Thyroid gland (tissue), 4 donors: Measurements from ENCODE around the gene VPS35L.

Experiments used
- POLR2A ChIP-seq, 2 donors: fragments of 450-650 bp; IDR thresholded peaks; one replicate each; pipeline ENCODE4 v1.6.1; 2017; ENCODE audit warnings: antibody characterized with exemption in 2 of 2, mild to moderate bottlenecking in 2 of 2, moderate library complexity in 1 of 2
- TF ChIP-seq, protein P1 (sequence below), 6 experiments: fragments of 200-600 bp in 3 of 6; fragments of 450-650 bp in 3 of 6; sonication (generic) in 3 of 6; IDR thresholded peaks; one replicate each; pipeline ENCODE4 v1.5.1; 2016 to 2019; ENCODE audit warnings: antibody characterized with exemption in 6 of 6, mild to moderate bottlenecking in 2 of 6, inconsistent platforms in 1 of 6, moderate library complexity in 1 of 6

DNA sequence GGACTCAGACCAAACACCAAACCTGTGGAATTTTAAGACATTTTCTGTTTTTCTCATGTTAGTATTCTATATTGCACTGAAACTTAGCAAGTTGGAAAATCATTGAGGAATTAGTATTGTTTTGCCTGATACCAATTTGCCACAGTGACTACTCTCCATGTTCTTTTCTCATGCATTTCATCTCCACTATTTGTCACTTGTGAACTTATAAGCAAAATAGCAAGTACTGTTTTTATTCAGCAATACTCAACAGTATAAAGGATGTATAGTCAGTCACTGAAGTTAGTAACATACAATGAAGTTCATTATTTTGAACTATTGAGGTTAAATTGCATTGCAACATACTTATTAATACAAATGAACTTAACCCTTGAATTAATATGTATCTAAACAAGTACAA, 5.8 kb upstream of the VPS35L start:
- TF ChIP-seq, protein P1, sequence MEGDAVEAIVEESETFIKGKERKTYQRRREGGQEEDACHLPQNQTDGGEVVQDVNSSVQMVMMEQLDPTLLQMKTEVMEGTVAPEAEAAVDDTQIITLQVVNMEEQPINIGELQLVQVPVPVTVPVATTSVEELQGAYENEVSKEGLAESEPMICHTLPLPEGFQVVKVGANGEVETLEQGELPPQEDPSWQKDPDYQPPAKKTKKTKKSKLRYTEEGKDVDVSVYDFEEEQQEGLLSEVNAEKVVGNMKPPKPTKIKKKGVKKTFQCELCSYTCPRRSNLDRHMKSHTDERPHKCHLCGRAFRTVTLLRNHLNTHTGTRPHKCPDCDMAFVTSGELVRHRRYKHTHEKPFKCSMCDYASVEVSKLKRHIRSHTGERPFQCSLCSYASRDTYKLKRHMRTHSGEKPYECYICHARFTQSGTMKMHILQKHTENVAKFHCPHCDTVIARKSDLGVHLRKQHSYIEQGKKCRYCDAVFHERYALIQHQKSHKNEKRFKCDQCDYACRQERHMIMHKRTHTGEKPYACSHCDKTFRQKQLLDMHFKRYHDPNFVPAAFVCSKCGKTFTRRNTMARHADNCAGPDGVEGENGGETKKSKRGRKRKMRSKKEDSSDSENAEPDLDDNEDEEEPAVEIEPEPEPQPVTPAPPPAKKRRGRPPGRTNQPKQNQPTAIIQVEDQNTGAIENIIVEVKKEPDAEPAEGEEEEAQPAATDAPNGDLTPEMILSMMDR (IDR thresholded peaks at IDR 0.05): no peak
- TF ChIP-seq POLR2A (IDR thresholded peaks at IDR 0.05): no peak
